Central memory CD4-positive, alpha-beta T cell (primary cell): ENCODE results near the gene HOXA5.

Source experiments
- DNase-seq: peaks from one replicate; pipeline ENCODE4 v3.0.0; 2022

Gene HOXA5

DNA sequence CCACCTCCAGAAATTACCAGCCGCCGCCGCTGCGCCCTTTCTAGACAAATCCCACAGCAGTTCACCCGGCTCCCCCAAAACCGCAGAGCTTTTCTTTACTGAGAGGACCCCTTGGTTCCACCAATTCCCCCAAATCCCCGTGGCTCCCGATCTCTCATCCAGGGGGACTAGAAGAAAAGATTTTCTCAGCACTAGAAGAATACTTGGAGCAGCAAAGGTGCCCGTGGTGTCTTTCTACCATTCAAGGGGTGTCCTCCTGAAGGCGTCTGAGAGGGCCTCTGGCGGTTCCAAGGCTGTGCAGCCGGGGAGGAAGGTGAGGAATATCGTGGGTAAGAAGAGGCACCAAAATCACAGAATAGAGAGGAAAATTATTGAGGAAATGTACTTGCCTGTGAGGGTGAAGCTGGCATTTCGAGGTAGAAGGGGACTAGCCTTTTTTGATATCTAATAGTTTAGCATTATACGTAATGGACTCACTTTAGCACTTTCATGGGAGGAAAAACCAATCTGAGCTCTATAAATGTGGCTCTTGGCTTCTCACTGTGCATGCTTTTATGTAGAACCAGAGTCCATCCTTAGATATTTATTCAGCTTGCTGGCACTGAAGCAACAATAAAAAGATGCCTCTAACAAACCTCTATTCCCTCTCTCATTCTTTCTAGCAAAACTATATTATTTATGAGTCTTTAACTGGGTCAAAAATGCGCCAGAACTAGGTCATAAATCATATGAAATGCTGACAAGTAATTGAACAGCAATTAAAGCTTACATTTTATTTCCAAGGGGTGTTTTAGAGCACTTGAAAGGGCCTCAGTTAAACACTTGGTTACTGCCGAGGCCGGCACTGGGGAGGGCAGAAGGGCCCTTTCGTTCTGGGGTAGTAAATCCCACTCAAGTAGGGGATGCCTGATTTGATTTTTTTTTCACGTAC is 27.2 kb downstream of the HOXA5 start:
- DNase-seq, result no peak

DNA sequence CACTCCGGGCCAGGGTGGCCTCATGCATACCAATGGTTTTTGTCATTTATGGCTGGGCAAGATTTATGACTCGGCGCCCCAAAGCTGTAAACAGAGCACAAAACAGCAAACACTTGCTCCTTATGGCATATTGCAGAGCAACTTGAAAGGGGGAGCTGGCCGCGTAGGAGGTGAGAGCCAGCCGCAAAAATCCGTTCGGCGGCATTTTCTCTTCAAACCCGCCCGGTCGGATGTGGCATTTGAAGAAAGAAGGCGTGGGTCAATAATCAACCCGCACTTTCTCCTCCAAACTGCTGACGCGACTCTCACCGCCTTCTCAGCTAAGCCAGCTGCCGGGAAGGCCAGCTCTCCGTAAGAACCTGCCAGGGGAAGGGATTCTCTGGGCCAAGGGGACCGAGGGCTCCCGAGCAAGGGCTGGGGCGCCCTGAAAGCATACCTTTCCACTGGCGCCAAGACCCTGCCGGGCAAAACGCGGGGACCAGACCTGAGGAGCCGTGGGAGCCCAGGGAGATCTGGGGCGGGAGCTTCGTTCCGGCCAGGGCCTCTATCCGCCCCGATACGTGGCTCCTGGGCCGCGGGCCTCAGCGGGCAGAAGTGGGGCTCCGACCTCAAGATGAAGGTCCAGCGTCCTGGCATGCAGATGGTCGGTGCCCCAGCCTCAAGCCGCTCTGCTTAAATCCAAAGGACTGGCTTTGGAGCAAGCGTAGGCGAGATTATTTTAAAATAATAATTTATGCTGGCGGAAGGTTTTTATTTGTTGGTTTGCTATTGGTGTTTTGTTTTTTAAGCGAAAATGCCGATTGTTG is 28.1 kb downstream of the HOXA5 start:
- no peak for DNase-seq

DNA sequence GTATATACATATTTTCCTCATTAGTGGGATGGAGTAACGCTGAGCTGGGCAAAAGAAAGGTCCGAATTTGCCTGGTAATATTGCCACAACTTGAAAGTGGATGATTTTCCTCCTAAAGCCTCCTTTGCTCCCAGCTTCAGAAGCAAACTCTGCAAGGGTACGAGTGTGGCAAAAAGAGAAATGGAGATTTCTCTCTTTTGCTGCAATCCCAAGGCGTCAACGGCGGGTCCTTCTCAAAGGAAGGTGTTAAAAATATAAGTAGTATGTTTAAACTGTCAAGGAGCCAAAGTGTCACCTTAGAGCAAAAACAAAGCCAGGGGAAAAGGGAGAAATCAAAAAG is 28.6 kb downstream of the HOXA5 start:
- DNase-seq, result no peak

DNA sequence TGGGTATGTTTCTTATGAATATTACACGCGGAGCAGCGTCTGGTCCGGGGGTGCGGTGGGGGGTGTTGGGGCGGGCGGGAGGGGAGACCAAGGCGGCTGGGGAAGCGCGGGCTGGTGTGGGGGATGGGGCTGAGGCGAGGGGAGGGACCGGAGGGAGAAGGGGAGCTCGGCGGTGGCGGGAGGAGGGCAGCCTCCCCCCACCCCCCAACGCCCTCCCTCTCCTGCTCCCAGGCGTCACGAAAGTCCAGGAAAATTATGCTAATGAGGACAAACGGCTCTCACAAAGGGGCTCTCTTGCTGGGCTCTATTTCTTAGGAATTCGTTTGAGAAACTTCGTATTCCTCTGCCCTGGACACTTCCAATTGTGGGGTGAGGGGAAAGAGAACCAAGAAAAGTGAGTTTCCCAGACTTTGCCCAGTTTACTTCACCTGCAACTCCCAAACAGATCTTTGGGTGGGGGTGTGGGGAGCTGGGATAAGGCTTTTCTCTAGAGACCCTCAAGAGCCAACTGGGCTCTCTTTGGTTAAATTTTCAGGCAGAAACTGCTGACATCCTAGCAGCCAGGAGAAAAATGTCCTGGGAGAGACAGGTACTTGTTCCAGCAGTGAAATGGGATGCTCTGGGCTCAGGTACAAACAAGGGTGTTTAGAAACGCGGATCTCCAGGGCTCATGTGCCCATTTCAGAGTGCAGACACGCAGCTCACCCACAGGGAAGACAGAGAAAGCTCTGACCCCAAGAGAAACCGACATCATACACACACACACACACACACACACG is 29.3 kb downstream of the HOXA5 start:
- DNase-seq, result no peak

DNA sequence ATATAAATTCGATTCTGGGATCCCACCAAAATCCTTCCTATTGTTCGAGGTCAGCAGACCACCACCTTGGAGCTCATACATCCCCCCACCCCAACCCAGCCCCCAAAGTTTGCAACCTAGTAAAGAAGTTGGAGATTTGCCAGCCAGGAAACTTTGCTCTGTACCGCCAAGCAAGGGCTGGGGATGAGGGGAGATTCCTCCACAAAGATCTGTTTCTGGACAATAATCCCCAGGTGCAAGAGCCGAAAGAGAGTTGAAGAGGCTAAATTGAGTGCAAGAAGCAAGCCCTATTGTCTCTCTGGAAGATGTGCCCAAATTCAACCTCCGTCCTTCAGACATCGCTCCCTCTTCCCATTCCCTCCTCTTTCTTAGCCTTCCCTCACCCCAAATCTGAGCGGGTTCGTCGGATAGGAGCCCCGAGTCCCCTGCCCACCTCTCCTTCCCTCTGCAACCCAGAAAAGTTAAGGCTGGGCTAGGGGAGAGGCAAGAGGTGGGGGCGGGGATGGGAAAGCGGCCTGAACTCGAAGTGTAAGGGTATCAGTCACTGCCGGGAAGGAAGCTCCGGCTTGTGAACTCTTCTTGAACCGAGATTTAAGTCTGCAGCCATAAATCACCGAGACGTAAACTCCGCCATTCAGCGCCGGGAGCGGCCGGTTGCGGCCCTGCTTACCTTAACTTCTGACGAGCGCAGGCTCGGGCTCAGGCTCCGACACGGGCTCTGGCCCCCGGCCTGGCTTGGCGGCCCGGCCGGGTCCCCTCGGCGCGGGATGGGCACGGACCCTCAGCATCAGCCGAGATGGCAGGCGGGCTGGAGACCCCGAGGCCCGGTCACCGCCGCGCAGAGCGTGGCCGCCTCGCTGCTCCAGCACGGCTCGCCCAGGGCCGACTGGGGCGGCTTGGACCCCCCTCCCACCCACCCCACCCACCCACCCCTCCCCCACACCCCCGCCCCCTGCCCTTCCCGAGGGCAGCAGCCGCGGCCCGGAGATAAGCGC is 30.2 kb downstream of the HOXA5 start:
- DNase-seq, result no peak

DNA sequence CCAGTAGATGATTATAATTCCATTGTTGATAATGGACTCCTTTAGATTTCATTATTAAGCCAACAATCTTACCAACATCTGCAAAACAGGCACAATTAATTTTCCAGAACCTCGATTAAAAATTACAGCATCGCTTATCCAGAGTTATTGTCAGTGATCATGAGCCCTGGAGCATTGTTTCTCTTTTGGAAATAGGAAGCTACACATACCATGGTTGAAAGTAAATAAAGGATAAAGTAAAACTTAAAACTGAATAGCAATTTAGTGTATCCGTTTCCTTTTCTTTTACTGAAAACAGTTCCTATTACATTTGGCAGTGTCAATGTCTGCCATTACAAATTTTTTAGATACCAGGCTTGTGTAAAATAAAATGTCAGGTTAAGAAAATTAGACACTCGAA is 31.1 kb downstream of the HOXA5 start:
- no peak for DNase-seq

DNA sequence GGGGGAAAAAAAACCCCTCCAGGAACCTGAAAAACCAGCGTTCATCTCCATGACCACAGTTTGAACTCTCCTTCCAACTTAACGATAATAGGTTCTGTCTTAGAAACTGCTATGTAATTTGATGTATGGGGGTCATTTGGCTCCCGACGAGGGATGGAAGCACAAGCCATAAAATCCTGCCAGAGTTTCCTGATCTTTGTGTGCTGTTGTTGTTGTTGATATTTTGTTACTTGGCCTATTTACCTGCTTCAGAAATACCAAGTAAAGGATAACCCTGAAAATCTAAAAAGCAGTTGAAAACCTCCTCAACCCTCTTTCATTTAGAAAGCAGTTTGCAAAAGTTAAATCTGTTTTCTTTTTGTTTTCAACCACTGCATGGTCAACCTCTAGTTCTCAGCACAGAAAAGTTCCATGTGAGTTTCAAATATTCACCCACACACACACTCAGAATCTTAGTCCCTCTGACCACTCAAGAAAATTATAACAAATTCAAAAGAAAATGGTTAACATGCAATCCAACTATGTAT is 31.7 kb downstream of the HOXA5 start:
- DNase-seq, result no peak

DNA sequence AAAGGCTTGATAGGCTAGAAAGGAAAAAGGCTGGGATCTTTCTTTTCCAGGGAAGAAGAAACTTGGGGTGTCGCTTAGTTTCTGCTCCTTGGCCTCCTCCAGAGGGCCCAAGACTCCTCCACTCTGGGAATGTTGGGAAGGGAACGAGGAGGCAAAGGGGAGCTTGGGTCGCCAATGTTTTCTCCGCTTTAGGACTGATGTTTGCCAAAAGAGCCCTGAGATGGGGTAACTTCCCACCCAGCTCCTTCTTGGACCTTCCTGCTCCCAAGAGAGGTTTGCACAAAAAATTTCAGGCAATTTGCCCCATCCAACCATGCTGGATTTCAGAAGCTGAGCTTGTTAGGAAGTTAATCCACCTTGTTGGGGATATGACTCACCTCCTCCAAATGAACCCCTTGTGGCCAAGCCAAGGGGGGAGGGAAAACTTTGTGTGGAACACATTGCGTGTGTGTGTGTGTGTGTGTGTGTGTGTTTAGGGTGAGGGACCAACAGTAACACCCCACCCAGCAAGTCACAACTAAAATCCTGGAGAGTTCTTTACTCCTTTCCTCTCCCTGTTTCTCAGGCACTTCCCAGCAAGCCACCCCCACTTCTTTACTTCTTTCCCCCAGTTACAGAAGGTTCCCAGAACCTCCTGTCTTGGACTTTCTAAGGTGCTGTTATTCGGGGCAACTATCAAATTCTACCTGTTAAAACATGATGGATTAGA is 32.3 kb downstream of the HOXA5 start:
- DNase-seq, result no peak

DNA sequence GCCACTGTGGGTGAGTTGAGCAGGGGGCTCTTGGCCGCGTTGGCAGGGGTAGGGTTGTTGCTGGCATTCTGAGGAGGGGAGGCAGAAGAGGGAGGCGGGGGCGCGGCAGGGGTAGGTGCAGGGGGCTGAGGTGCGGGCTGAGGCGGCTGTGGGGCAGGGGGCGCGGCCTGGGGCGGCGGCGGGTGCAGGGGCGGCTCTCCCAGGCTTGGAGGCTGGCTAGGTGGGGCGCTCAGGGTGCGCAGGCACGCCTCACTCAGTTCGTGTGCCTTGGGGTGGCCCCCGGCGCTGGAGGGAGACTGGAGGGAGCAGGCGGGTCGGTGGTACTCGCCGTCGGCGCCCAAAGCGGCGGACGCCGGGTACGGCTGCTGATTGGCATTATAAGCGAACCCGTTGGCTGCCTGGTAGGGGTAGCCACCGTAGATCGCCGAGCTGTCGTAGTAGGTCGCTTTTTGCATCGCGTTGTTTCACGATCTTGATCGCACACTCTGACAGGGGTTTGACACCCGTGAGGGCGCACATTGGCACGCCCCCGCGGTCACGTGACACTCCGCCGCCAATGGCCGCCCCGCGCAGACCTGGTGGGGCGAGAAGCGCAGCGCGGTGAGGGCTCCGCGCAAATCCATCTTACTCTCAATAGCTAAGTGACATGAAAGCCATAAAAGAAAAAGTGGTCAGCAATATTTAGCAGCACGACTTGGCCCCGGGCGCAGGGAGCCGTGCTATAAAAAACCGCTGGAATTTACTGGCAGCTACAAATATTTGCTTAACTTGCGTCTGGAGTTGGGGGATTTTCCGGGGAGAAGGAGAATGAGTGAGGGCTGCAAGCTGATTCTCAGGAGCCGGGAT is 33.1 kb downstream of the HOXA5 start:
- DNase-seq, result no peak

DNA sequence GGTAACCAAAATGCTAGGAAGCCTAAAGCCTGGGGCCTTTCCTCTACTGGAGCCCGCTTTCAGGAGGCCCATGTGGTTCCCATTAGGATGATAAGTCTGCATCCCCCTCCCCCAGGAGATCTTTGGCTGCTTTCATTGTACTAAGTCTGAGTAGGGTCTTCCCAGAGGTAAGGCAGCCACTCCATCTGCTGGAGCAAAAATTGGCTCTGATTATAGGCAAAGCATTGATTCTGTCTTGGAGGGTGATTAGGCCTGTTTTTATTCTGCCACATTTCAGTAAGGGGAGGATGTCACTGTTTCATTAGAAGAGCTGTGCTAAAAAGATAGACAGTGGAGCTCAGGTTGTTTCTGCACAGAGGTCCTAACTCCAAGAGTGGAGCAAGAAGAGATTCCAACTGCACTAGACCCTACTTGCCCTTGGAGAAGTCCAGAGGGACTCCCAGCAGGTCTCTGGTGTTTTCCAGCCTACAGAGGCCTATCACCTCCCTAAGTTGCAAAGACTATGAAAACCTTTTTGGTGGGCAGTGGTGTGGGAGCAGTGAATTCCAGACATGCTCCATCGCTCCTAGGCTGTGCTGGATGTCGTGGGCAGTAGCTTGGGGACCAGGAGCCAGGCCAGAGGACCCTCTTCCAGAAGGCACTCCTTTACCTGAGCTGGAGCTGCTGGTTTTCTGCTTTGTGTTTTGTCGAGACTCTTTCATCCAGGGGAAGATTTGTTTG is 33.9 kb downstream of the HOXA5 start:
- no peak for DNase-seq

DNA sequence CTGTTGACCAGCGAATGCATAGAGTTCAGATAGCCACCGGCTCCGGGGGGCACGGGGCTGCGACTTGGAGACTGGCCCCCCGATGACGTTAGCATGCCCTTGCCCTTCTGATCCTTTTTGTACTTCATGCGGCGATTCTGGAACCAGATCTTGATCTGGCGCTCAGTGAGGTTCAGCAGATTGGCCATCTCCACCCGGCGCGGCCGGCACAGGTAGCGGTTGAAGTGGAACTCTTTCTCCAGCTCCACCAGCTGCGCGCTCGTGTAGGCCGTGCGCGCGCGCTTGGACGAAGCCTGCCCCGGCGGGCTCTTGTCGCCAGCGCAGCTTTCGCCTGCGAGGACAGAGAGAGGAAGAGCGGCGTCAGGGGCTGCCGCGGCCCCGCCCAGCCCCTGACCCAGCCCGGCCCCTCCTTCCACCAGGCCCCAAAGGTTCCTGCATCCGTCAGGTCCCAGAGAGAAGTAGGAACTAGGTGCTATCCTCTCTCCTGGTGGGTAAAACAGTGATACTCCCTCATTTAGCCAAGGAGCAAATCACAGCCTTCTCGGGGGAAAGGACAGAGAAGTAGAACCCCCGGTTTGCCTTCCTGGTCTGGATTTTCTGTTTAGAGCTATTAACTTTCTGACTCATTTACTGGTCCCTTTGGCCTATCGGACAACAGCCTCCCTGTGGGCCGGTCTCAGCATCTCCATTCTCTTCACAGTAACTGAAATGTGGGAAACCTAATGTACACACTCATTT is 34.9 kb downstream of the HOXA5 start:
- DNase-seq, result no peak

DNA sequence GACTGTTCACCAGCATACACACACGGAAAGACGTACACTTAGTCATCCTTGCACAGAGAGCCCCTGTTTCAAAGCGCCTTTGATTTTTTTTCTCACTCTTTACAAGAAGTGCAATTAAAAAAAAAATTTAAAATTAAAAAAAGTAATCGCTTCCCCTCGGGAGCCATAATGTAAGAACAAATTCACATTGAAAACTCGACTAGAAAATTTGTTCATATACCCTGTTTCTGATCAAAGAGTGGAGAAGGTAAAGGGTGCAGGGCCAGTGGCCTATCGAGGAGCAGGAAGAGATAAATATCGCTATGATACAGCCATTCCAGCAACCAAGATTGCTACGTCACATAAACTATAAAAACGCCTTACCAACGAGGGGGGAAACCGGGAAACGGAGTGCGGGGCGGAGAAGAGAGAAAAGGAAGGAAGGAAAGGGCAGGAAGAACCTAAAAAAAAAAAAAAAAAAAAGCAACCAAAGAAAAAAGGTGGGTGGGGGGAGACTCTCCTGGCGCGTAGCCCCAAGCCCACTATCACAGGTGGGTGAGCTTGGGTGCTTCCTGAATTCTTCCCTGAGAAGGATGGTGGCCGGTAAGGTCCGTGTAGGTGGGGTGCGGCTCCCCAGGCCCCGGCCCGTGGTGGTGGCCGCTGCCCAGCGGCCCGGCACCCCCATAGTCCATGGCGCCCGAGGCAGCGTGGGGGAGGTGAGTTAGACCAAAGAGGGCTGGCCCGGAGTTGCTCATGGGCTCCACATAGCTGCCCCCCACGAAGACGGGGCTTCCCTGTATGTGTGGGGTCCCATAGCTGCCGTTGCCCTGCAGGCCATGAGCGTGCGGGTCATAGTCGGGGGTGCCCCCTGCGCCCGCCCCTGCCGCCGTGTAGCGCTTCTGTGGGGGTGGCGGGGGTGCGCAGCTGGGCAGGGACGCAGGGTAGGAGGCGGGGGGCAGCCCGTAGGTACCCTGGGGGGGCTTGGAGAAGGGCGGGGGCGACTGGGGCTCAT is 35.8 kb downstream of the HOXA5 start:
- DNase-seq, result no peak

DNA sequence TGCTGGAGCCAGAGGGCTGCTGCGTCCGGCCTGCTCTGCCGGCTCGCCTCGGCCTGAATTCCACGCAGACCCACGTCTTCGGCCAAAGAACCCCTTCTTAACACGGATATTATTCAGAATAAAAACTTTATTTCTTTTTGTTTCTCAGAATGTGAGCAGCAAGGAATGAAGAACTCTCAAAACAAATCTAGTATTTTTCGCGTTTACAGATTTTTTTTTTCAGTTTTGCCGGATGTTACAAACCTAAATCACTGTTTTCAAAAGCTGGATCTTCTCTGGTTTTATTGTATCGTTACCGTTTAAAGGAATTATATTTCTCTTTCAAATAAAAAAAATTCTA is 36.6 kb downstream of the HOXA5 start:
- DNase-seq, result no peak

DNA sequence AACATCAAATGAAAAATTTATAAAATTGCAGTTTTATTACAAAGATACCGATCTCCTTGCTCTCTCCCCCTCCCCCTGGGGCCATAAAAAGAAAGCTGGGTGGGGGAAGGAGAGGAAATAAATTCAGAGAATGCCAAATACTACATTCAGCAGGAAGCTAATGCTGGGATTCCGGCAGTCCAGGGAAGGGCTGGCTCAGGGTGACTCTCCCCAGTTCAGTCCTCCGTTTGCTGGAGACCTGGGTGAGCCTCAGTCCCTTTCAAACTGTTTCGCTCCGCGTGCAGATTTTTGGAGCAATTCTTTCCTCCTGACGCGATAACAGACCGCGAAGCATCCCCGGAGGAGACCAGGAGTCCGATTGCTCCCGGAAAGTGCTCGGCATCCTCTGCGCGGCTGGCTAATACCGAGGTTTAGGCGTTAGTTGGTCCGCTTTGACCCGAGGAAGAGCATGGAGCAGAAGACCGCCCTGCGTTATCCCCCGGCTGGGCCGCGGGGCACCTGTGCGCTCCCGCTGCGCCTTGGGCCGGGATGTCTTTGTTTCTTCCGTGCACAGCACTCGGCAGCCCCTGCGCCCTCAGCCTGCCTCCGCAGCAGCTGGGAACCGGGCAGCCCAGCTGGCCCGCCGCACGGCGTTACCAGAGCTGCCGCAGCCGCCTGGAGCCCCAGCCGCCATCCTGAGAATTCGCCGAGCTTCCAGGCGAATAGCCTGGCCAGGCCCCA is 37.1 kb downstream of the HOXA5 start:
- DNase-seq, result no peak

DNA sequence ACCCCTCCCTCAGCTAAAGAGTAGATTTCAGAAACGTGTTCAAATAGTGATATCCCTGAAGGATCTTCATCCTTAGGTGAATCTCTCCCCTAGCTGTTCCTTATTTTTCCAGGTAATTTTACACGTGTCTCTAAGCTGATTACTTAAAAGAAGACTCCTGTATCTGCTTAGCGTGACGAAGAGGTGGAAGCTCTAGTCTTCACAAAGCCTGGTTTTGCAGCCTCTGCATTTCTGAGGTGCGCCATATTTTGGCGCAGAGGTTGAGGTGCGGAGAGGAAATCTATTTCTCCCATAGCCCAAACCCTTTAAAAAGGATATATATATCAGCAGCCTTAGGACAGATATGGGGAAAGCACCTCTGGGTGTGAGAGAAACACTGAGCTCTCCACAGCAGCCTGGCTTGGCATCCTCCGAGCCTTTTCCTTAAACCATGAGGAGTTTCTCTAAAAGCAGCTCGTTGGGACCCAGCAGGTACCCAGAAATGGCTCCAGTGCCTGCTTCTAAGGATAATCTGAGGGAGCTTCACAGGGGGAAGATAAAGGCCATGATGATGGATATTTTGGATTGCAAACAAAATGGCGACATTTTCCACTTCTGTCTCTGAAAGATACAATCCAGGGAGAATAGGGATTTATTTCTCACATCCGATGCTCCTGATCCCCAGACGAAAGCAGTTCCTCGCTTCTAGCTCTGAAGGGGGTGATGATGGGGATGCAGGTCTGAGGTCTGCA is 38.0 kb downstream of the HOXA5 start:
- no peak for DNase-seq
